GM20000 (cell line): ENCODE measurements around the gene OR2AJ1.

Experiments
- DNase-seq: peaks from one replicate; pipeline ENCODE4 v3.0.0; 2012; ENCODE audit warnings: low spot score
- CTCF ChIP-seq: IDR thresholded peaks from 2 replicates; pipeline ENCODE4 v1.5.1; 2012; ENCODE audit warnings: mild to moderate bottlenecking, control low read depth; ENCODE audit errors: extremely low read depth, missing control alignments

The OR2AJ1 gene

DNA sequence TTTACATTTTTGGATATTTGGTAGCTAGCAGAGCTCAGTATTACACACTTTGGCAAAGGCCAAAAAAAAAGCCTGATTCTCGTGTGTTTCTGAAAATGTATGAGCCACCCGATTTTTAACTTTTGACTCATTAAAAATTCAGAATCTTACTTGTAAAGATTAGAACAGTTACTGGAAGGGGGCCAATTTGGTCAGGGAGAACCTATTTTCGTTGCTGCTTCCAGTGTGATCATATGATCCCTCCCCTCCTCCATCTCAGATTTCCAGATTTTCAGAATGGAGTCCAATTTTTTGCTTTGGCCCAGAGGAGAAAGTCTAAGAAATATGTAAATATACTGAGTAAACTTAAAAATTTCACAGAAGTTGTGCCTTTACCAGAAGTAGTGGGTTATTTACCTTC lies 37.1 kb downstream of the OR2AJ1 start:
- TF ChIP-seq CTCF, result no peak
- no peak for DNase-seq

DNA sequence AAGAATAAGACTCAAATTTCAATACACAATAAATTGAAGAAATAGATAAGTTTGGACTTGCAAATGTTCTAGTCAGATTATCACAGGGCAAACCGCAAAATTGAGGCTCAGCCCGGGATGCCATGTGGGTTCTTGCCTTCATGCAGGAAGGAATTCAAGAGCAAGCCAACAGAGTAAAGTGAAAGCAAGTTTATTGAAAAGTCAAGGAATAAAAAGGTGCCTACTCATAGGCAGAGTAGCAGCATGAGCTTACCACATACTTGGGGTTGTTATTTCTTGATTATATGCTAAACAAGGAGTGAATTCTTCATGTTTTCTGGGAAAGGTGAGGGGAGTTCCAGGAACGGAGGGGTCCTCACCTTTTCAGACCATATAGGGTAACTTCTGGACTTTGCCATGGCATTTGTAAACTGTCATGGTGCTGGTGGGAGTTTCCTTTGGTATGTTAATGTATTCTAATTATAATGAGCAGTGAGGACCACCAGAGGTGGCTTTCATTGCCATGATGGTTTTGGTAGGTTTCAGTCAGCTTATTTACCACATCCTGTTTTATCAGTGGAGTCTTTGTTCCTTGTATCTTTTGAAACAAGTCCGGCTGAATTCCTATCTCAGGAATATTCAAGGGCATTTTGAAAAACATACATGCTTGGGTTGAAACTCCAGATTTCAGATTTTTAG lies 38.4 kb downstream of the OR2AJ1 start:
- TF ChIP-seq CTCF, result no peak
- no peak for DNase-seq

DNA sequence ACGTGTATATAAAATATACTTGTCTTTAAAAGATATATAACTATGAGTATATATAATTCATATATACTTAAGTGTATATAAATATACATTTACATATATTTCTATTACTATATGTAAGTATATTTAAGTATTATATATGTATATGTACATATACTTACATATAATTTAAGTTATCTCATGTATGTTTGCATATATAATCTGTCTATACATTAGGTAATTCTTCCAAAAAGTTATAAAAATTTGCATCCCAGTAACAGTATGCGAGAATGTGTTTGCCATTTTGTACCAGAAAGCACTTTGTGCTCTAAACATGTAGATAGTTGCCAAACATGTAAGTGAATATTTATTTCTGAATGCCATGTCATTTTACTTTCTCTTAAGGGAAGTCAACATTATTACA lies 40.2 kb downstream of the OR2AJ1 start, which contains the start of gene OR2AK2:
Gene OR2AK2, plus strand, starts transcription at position 301 of the 400 bp plus-strand sequence. CDS start 144 bp downstream, outside the sequence.
- DNase-seq, result no peak
- TF ChIP-seq CTCF, result no peak

GRCh38 chr1:247966532-247967204 lies 42.0 kb downstream of the OR2AJ1 start:
- DNase-seq, result no peak
- TF ChIP-seq CTCF, result no peak
